ENCODE measurements around the gene CFAP221.

Gene CFAP221

DNA sequence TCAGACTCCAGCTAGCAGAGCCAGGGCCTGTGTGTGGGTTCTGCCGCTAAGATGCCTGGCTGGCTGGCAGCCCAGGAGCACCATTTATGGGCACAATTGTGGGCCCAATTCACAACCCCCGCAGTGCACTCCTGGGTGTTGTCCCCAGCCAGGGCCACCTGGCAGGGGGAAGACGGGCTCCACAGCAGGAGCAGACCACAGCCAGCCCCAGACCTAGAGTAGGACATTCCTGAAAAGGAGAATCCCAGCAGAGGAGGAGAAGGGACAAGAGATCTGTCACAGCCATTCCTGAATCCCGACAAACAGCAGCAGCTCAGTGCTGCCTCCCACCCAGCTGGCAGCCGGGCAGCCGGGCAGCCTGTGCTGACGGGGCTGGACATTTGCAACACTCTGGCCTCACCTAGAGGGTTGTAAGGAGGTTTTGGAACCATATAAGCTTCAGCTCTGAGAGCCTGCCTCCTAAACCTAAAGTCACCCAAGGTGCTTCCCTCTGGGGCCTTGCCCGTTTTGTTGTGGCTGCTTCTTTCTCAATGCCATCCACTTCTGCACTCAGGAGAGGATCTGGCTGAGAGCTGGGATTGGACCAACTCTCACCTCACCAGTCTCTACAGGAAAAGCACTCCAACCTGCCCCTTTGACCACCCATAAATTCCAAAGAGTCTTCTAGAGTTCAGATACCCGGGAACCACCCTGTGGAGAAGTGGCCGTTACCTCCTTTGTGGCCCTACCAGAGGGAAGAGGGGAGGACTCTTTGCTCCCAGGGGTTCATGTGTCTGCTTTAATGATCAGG is 130.7 kb downstream of the CFAP221 start:
- no peak for ATAC-seq (ENCODE audit: low read depth)
- H3K27me3 ChIP-seq (ENCODE audit: insufficient read depth, poor library complexity, severe bottlenecking), result no peaks in the 10 kb centered on the region
- H3K9me3 ChIP-seq (ENCODE audit: severe bottlenecking), result no peaks in the 10 kb centered on the region
- H3K4me3 ChIP-seq (ENCODE audit: severe bottlenecking), result no peak overlapping the region
- DNase-seq (ENCODE audit: low spot score), result no peak
- no peak overlapping the region for H3K27ac ChIP-seq (ENCODE audit: poor library complexity, severe bottlenecking)
- TF ChIP-seq, protein P1, sequence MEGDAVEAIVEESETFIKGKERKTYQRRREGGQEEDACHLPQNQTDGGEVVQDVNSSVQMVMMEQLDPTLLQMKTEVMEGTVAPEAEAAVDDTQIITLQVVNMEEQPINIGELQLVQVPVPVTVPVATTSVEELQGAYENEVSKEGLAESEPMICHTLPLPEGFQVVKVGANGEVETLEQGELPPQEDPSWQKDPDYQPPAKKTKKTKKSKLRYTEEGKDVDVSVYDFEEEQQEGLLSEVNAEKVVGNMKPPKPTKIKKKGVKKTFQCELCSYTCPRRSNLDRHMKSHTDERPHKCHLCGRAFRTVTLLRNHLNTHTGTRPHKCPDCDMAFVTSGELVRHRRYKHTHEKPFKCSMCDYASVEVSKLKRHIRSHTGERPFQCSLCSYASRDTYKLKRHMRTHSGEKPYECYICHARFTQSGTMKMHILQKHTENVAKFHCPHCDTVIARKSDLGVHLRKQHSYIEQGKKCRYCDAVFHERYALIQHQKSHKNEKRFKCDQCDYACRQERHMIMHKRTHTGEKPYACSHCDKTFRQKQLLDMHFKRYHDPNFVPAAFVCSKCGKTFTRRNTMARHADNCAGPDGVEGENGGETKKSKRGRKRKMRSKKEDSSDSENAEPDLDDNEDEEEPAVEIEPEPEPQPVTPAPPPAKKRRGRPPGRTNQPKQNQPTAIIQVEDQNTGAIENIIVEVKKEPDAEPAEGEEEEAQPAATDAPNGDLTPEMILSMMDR (IDR thresholded peaks at IDR 0.05; ENCODE audit: poor library complexity, severe bottlenecking), result no peak
- H3K4me1 ChIP-seq (ENCODE audit: insufficient read depth, poor library complexity, severe bottlenecking), result peaks cover 2% of the 10 kb centered on the region
- H3K36me3 ChIP-seq (ENCODE audit: low read depth), result no peaks in the 10 kb centered on the region

DNA sequence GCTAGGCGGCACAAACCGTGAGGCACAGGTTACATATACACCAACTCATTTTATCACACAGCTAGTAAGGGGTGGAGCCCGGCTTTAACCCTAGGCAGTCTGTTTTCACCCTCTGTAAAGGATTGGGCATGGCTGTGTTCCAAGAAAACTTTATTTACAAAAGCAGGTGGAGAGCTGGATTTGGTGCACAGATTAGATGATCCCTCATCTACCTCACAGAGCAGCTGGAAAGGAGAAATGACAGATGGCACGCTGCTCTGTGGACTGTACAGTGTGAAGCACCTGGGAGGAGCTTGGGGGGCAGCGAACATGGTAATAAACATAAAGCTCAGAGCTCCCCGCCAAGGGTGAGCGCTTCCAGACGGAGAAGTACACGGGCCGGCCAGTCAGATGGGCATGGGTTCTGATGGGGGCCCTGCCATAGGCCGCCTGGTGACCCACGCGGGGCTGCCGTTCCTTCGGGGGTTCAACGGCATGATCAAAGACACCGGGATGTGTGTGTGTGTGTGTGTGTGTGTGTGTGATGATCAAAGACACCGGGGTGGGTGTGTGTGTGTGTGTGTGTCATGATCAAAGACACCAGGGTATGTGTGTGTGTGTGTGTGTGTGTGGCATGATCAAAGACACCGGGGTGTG is 133.9 kb downstream of the CFAP221 start:
- H3K4me3 ChIP-seq (ENCODE audit: severe bottlenecking), result no peak overlapping the region
- no peak overlapping the region for H3K27ac ChIP-seq (ENCODE audit: poor library complexity, severe bottlenecking)
- no peak for ATAC-seq (ENCODE audit: low read depth)
- H3K36me3 ChIP-seq (ENCODE audit: low read depth), result peaks cover 12% of the 10 kb centered on the region
- no peaks in the 10 kb centered on the region for H3K27me3 ChIP-seq (ENCODE audit: insufficient read depth, poor library complexity, severe bottlenecking)
- TF ChIP-seq, protein P1 (IDR thresholded peaks at IDR 0.05; ENCODE audit: poor library complexity, severe bottlenecking), result no peak
- peaks cover 5% of the 10 kb centered on the region for H3K4me1 ChIP-seq (ENCODE audit: insufficient read depth, poor library complexity, severe bottlenecking)
- no peak for DNase-seq (ENCODE audit: low spot score)
- H3K9me3 ChIP-seq (ENCODE audit: severe bottlenecking), result no peaks in the 10 kb centered on the region

DNA sequence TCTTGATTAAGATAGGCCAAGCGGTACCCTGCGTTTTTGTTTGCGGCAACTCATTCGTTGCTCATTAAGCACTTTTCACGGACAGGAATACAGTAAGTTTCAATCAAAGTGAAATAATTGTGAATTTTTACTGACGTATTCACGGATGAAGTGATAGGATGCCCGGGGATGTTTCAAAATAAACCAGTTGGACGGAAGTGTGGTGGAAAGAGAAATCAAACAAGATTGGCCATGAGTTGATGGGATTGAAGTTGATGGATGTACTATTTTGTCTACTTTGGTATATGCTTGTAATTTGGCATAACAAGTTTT is 135.2 kb downstream of the CFAP221 start:
- Histone ChIP-seq H3K27ac (ENCODE audit: poor library complexity, severe bottlenecking) (peak overlapping the region; percentile 22), H3K9me3 (ENCODE audit: severe bottlenecking) (no peaks in the 10 kb centered on the region), H3K4me3 (ENCODE audit: severe bottlenecking) (peak overlapping the region; percentile 93), H3K4me1 (ENCODE audit: insufficient read depth, poor library complexity, severe bottlenecking) (peaks cover 5% of the 10 kb centered on the region), H3K27me3 (ENCODE audit: insufficient read depth, poor library complexity, severe bottlenecking) (no peaks in the 10 kb centered on the region), H3K36me3 (ENCODE audit: low read depth) (peaks cover 12% of the 10 kb centered on the region)
- DNase-seq (ENCODE audit: low spot score) (no peak), ATAC-seq (ENCODE audit: low read depth) (no peak)
- TF ChIP-seq, protein P1 (IDR thresholded peaks at IDR 0.05; ENCODE audit: poor library complexity, severe bottlenecking), result no peak

DNA sequence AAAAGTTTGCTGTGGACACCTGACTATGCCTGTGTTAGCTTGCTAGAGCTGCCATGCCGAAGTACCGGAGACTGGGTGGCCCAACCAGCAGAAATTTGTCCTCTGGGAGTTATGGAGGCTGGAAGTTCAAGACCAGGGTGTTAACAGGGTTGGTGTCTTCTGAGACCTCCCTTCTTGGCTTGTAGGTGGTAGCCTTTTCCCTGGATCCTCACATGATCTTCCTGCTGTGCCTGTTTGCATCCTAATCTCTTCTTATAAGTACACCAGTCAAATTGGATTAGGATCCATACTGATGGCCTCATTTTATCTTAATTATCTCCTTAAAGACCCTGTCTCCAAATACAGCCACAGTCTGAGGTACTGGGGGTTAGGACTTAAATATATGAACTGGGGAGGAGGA is 135.6 kb downstream of the CFAP221 start:
- DNase-seq (ENCODE audit: low spot score) (no peak), ATAC-seq (ENCODE audit: low read depth) (no peak)
- TF ChIP-seq, protein P1 (IDR thresholded peaks at IDR 0.05; ENCODE audit: poor library complexity, severe bottlenecking), result no peak
- Histone ChIP-seq H3K36me3 (ENCODE audit: low read depth) (peaks cover 12% of the 10 kb centered on the region), H3K4me3 (ENCODE audit: severe bottlenecking) (peak overlapping the region; percentile 93), H3K27ac (ENCODE audit: poor library complexity, severe bottlenecking) (peak overlapping the region; percentile 22), H3K4me1 (ENCODE audit: insufficient read depth, poor library complexity, severe bottlenecking) (peaks cover 5% of the 10 kb centered on the region), H3K9me3 (ENCODE audit: severe bottlenecking) (no peaks in the 10 kb centered on the region), H3K27me3 (ENCODE audit: insufficient read depth, poor library complexity, severe bottlenecking) (no peaks in the 10 kb centered on the region)
